ENCODE measurements around the gene CLCN4. TPM values are rescaled to one million over a fixed set of nuclear protein-coding genes. Genes with fewer than 3 reads are reported as not detected.

The CLCN4 gene
- total RNA-seq, 4 donors from 2014 or later: 72.5 to 307 (median 84.4) TPM

DNA sequence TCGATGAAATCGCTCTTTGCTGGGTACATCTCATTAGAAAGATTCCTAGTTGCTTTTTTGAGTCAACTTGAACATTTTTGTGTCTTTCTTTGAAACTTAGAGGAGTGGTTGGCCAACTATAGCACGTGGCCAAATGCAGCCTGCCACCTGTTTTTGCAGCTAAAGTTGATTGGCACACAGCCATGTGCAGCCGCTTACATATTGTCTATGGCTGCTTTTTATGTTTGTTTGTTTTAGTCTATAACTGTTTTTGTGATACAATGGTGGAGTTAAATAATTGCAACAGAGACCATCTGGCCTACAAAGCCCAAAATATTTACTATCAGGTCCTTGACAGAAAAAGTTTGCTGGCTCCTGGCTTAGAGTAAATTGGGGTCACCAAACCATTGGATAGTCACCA, 86.3 kb downstream of the CLCN4 start:
- TF ChIP-seq CTCF (IDR thresholded peaks at IDR 0.05 in 4 of 5, conservative IDR thresholded peaks at IDR 0.05 in 1 of 5): no peak
- no peak for TF ChIP-seq POLR2A (IDR thresholded peaks at IDR 0.05)
- no peak for ATAC-seq
- intact Hi-C loops (cut with DNase I; ENCODE audit: low total_unique reads) (no loop called here), in situ Hi-C loops (cut with MboI; ENCODE audit: low sequenced_read_pairs in 4 of 4) (no loop called here)
- DNase-seq: no peak
- no peak overlapping the region for H3K27ac ChIP-seq
- H3K4me1 ChIP-seq: peaks cover 0 to 5% of the 10 kb centered on the region in 2 donors
- no peak overlapping the region for H3K4me3 ChIP-seq
- H3K9me3 ChIP-seq: no peaks in the 10 kb centered on the region
- H3K27me3 ChIP-seq: no peaks in the 10 kb centered on the region
- no peaks in the 10 kb centered on the region for H3K36me3 ChIP-seq

DNA sequence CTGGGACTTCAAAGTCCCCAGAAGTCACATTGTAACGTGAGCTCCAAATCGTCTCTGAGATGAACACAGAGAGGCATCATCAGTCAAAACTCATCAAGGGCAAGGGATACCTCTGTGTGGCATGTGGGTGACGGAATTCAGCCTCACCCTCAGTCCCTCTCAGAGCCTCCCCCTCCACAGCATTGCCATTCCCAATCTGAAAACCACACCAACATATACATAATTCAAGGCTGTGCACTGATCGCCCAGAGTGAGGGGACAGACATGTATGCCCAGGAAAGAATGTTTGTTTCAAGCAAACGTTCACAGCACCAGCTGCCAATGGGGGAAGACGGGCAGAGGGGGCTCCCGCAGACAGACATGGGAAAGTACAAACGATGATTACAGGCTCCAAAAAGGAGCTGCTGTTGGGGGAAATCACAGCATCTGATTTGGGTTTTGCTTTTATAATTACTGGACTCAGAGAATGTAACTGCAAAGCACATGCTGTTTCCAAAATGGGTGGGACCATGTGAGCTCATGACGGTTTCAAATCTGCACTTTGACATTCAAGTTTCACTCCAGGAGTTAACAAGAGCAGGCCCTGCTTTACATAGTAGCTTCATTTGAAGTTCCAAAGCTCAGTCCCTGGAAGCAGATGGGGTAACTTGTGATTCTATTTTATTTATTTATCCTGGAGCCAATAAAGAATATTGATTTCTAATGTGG, 88.3 kb downstream of the CLCN4 start:
- no peak for TF ChIP-seq POLR2A (IDR thresholded peaks at IDR 0.05)
- TF ChIP-seq CTCF (IDR thresholded peaks at IDR 0.05 in 4 of 5, conservative IDR thresholded peaks at IDR 0.05 in 1 of 5): no peak
- intact Hi-C loops (cut with DNase I; ENCODE audit: low total_unique reads): no loop called here
- in situ Hi-C loops (cut with MboI; ENCODE audit: low sequenced_read_pairs in 4 of 4): no loop called here
- no peak overlapping the region for H3K27ac ChIP-seq
- no peaks in the 10 kb centered on the region for H3K9me3 ChIP-seq
- no peak overlapping the region for H3K4me3 ChIP-seq
- ATAC-seq (no peak), DNase-seq (no peak)
- H3K36me3 ChIP-seq: no peaks in the 10 kb centered on the region
- no peaks in the 10 kb centered on the region for H3K27me3 ChIP-seq
- H3K4me1 ChIP-seq: no peaks in the 10 kb centered on the region

DNA sequence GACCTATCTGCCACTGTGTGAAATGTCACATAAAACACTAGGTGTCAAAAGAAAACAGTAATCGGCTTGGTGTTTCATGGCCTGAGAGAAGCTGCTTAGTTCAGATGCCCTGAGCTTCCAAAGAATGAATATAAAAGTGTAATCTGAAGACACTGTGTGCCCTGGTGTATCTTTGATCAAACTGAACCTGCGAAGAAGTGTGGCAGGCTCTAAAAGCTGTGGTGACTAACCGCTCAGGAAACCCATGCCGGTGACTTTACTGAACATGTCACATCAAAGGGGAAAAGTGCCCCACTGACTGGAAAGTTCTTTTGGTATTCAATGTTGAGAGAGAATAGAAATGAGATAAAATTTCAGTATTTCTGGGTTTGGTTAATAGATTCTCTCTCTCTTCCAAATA, 89.1 kb downstream of the CLCN4 start:
- DNase-seq: no peak
- ATAC-seq: no peak
- Histone ChIP-seq H3K4me1 (no peaks in the 10 kb centered on the region), H3K4me3 (no peak overlapping the region), H3K27ac (no peak overlapping the region), H3K36me3 (no peaks in the 10 kb centered on the region), H3K27me3 (no peaks in the 10 kb centered on the region), H3K9me3 (no peaks in the 10 kb centered on the region)
- in situ Hi-C loops (cut with MboI; ENCODE audit: low sequenced_read_pairs in 4 of 4) (no loop called here), intact Hi-C loops (cut with DNase I; ENCODE audit: low total_unique reads) (no loop called here)
- no peak for TF ChIP-seq CTCF (IDR thresholded peaks at IDR 0.05 in 4 of 5, conservative IDR thresholded peaks at IDR 0.05 in 1 of 5)
- TF ChIP-seq POLR2A (IDR thresholded peaks at IDR 0.05): no peak

- TF ChIP-seq CTCF (IDR thresholded peaks at IDR 0.05 in 4 of 5, conservative IDR thresholded peaks at IDR 0.05 in 1 of 5): no peak
- TF ChIP-seq POLR2A (IDR thresholded peaks at IDR 0.05): no peak
- no peaks in the 10 kb centered on the region for H3K27me3 ChIP-seq
- DNase-seq (no peak), ATAC-seq (no peak)
- H3K27ac ChIP-seq: no peak overlapping the region
- in situ Hi-C loops (cut with MboI; ENCODE audit: low sequenced_read_pairs in 4 of 4) (no loop called here), intact Hi-C loops (cut with DNase I; ENCODE audit: low total_unique reads) (no loop called here)
- no peak overlapping the region for H3K4me3 ChIP-seq
- H3K4me1 ChIP-seq: no peaks in the 10 kb centered on the region
- no peaks in the 10 kb centered on the region for H3K36me3 ChIP-seq
- no peaks in the 10 kb centered on the region for H3K9me3 ChIP-seq
These were observed 89.5 kb downstream of the CLCN4 start for GRCh38 chrX:10246297-10246696.

- Histone ChIP-seq H3K4me3 (no peak overlapping the region), H3K27me3 (no peaks in the 10 kb centered on the region), H3K4me1 (no peaks in the 10 kb centered on the region), H3K27ac (no peak overlapping the region), H3K9me3 (no peaks in the 10 kb centered on the region), H3K36me3 (no peaks in the 10 kb centered on the region)
- TF ChIP-seq POLR2A (IDR thresholded peaks at IDR 0.05): no peak
- ATAC-seq: no peak
- in situ Hi-C loops (cut with MboI; ENCODE audit: low sequenced_read_pairs in 4 of 4) (no loop called here), intact Hi-C loops (cut with DNase I; ENCODE audit: low total_unique reads) (no loop called here)
- DNase-seq: no peak
These were observed 90.1 kb downstream of the CLCN4 start for GRCh38 chrX:10246846-10247245.
